Activated naive CD8-positive, alpha-beta T cell treated with anti-CD3 and anti-CD28 coated beads, Interleukin-2, amount 50 U/mL, for 24 hours (primary cell): Measurements from ENCODE around the gene CAMTA1.

ENCODE experiments used
- ATAC-seq: fragments of 150-1000 bp; cut with Tn5 transposase; one replicate; pipeline ENCODE4 v1.10.0; 2021
- DNase-seq: peaks from one replicate; pipeline ENCODE4 v3.0.0; 2021
- H3K27ac Mint-ChIP-seq: one replicate; pipeline ENCODE4 v1.8.0; 2021; ENCODE audit warnings: mild to moderate bottlenecking, mixed read lengths
- H3K27me3 Mint-ChIP-seq: one replicate; pipeline ENCODE4 v1.8.0; 2021; ENCODE audit warnings: mixed read lengths
- H3K36me3 Mint-ChIP-seq: one replicate; pipeline ENCODE4 v1.8.0; 2021; ENCODE audit warnings: low read depth, mixed read lengths
- H3K4me1 Mint-ChIP-seq: one replicate; pipeline ENCODE4 v1.8.0; 2021; ENCODE audit warnings: mixed read lengths
- H3K4me3 Mint-ChIP-seq: one replicate; pipeline ENCODE4 v1.8.0; 2021; ENCODE audit warnings: mild to moderate bottlenecking, moderate library complexity, mixed read lengths
- H3K9me3 Mint-ChIP-seq: one replicate; pipeline ENCODE4 v1.8.0; 2021; ENCODE audit warnings: mixed read lengths

CAMTA1 gene

GRCh38 chr1:7103361-7103782 is 318.1 kb downstream of the CAMTA1 start:
- Mint-ChIP-seq H3K27me3 (peaks cover 3% of the 10 kb centered on the region), H3K9me3 (no peaks in the 10 kb centered on the region), H3K27ac (no peak overlapping the region), H3K36me3 (no peaks in the 10 kb centered on the region), H3K4me1 (no peaks in the 10 kb centered on the region), H3K4me3 (no peak overlapping the region)
- ATAC-seq, result no peak
- no peak for DNase-seq

GRCh38 chr1:7103874-7104273 is 318.6 kb downstream of the CAMTA1 start:
- ATAC-seq, result no peak
- H3K27me3 Mint-ChIP-seq, result peaks cover 3% of the 10 kb centered on the region
- H3K4me1 Mint-ChIP-seq, result no peaks in the 10 kb centered on the region
- no peak overlapping the region for H3K4me3 Mint-ChIP-seq
- no peaks in the 10 kb centered on the region for H3K9me3 Mint-ChIP-seq
- DNase-seq, result no peak
- no peak overlapping the region for H3K27ac Mint-ChIP-seq
- no peaks in the 10 kb centered on the region for H3K36me3 Mint-ChIP-seq

- DNase-seq (no peak), ATAC-seq (no peak)
- no peaks in the 10 kb centered on the region for H3K4me1 Mint-ChIP-seq
- no peaks in the 10 kb centered on the region for H3K9me3 Mint-ChIP-seq
- peaks cover 3% of the 10 kb centered on the region for H3K27me3 Mint-ChIP-seq
- H3K36me3 Mint-ChIP-seq, result no peaks in the 10 kb centered on the region
- no peak overlapping the region for H3K4me3 Mint-ChIP-seq
- no peak overlapping the region for H3K27ac Mint-ChIP-seq
Observed at GRCh38 chr1:7104339-7104738, 319.1 kb downstream of the CAMTA1 start.

- no peaks in the 10 kb centered on the region for H3K36me3 Mint-ChIP-seq
Observed at GRCh38 chr1:7105269-7105668, 320.0 kb downstream of the CAMTA1 start.

GRCh38 chr1:7106442-7107108 is 321.3 kb downstream of the CAMTA1 start:
- H3K4me1 Mint-ChIP-seq, result no peaks in the 10 kb centered on the region
- H3K4me3 Mint-ChIP-seq, result no peak overlapping the region
- ATAC-seq (no peak), DNase-seq (no peak)
- no peaks in the 10 kb centered on the region for H3K36me3 Mint-ChIP-seq
- H3K27ac Mint-ChIP-seq, result no peak overlapping the region
- no peaks in the 10 kb centered on the region for H3K9me3 Mint-ChIP-seq
- peaks cover 2% of the 10 kb centered on the region for H3K27me3 Mint-ChIP-seq

More at GRCh38 chr1:7105269-7105668, 320.0 kb downstream of the CAMTA1 start:
- no peak overlapping the region for H3K4me3 Mint-ChIP-seq
- ATAC-seq (no peak), DNase-seq (no peak)
- H3K27ac Mint-ChIP-seq, result no peak overlapping the region
- no peaks in the 10 kb centered on the region for H3K9me3 Mint-ChIP-seq
- H3K27me3 Mint-ChIP-seq, result peaks cover 1% of the 10 kb centered on the region
- H3K4me1 Mint-ChIP-seq, result no peaks in the 10 kb centered on the region

GRCh38 chr1:7107109-7107830 is 322.0 kb downstream of the CAMTA1 start:
- DNase-seq (no peak), ATAC-seq (no peak)
- Mint-ChIP-seq H3K27ac (no peak overlapping the region), H3K4me1 (no peaks in the 10 kb centered on the region), H3K27me3 (peaks cover 2% of the 10 kb centered on the region), H3K9me3 (no peaks in the 10 kb centered on the region), H3K36me3 (no peaks in the 10 kb centered on the region), H3K4me3 (no peak overlapping the region)

- Mint-ChIP-seq H3K36me3 (no peaks in the 10 kb centered on the region), H3K4me3 (no peak overlapping the region), H3K27ac (no peak overlapping the region), H3K4me1 (no peaks in the 10 kb centered on the region), H3K27me3 (peaks cover 2% of the 10 kb centered on the region), H3K9me3 (no peaks in the 10 kb centered on the region)
- DNase-seq (no peak), ATAC-seq (no peak)
Observed at GRCh38 chr1:7108251-7108650, 323.0 kb downstream of the CAMTA1 start.

- H3K4me1 Mint-ChIP-seq, result no peaks in the 10 kb centered on the region
- DNase-seq, result no peak
- H3K27me3 Mint-ChIP-seq, result peaks cover 2% of the 10 kb centered on the region
- no peak overlapping the region for H3K27ac Mint-ChIP-seq
- no peak for ATAC-seq
- H3K4me3 Mint-ChIP-seq, result no peak overlapping the region
- H3K36me3 Mint-ChIP-seq, result no peaks in the 10 kb centered on the region
- H3K9me3 Mint-ChIP-seq, result no peaks in the 10 kb centered on the region
Observed at GRCh38 chr1:7109901-7110300, 324.6 kb downstream of the CAMTA1 start.

- no peaks in the 10 kb centered on the region for H3K9me3 Mint-ChIP-seq
- no peak overlapping the region for H3K27ac Mint-ChIP-seq
- no peak overlapping the region for H3K4me3 Mint-ChIP-seq
- DNase-seq, result no peak
- H3K27me3 Mint-ChIP-seq, result peaks cover 2% of the 10 kb centered on the region
- H3K4me1 Mint-ChIP-seq, result no peaks in the 10 kb centered on the region
- no peaks in the 10 kb centered on the region for H3K36me3 Mint-ChIP-seq
- ATAC-seq, result no peak
Observed at GRCh38 chr1:7110321-7110720, 325.1 kb downstream of the CAMTA1 start.

GRCh38 chr1:7111853-7112252 is 326.6 kb downstream of the CAMTA1 start:
- peaks cover 8% of the 10 kb centered on the region for H3K9me3 Mint-ChIP-seq
- H3K4me1 Mint-ChIP-seq, result no peaks in the 10 kb centered on the region
- H3K27me3 Mint-ChIP-seq, result peaks cover 2% of the 10 kb centered on the region
- H3K36me3 Mint-ChIP-seq, result no peaks in the 10 kb centered on the region
- H3K4me3 Mint-ChIP-seq, result no peak overlapping the region
- no peak overlapping the region for H3K27ac Mint-ChIP-seq
- ATAC-seq (no peak), DNase-seq (no peak)

- Mint-ChIP-seq H3K27me3 (peaks cover 2% of the 10 kb centered on the region), H3K27ac (no peak overlapping the region), H3K4me3 (no peak overlapping the region), H3K4me1 (no peaks in the 10 kb centered on the region), H3K9me3 (peaks cover 8% of the 10 kb centered on the region), H3K36me3 (no peaks in the 10 kb centered on the region)
- DNase-seq, result no peak
- ATAC-seq, result no peak
Observed at GRCh38 chr1:7113136-7113535, 327.9 kb downstream of the CAMTA1 start.

GRCh38 chr1:7113822-7114221 is 328.6 kb downstream of the CAMTA1 start:
- H3K4me1 Mint-ChIP-seq, result no peaks in the 10 kb centered on the region
- no peak overlapping the region for H3K4me3 Mint-ChIP-seq
- no peak for ATAC-seq
- DNase-seq, result no peak
- H3K27ac Mint-ChIP-seq, result no peak overlapping the region
- H3K9me3 Mint-ChIP-seq, result peaks cover 8% of the 10 kb centered on the region
- H3K27me3 Mint-ChIP-seq, result peaks cover 2% of the 10 kb centered on the region
- H3K36me3 Mint-ChIP-seq, result no peaks in the 10 kb centered on the region

- no peak overlapping the region for H3K4me3 Mint-ChIP-seq
- DNase-seq (no peak), ATAC-seq (no peak)
- no peaks in the 10 kb centered on the region for H3K4me1 Mint-ChIP-seq
- peaks cover 8% of the 10 kb centered on the region for H3K9me3 Mint-ChIP-seq
- H3K27me3 Mint-ChIP-seq, result peaks cover under 1% of the 10 kb centered on the region
- no peak overlapping the region for H3K27ac Mint-ChIP-seq
- H3K36me3 Mint-ChIP-seq, result no peaks in the 10 kb centered on the region
Observed at GRCh38 chr1:7116001-7116400, 330.7 kb downstream of the CAMTA1 start.

- ATAC-seq (no peak), DNase-seq (no peak)
- no peaks in the 10 kb centered on the region for H3K4me1 Mint-ChIP-seq
- no peak overlapping the region for H3K4me3 Mint-ChIP-seq
- H3K9me3 Mint-ChIP-seq, result peaks cover 8% of the 10 kb centered on the region
- no peaks in the 10 kb centered on the region for H3K36me3 Mint-ChIP-seq
- no peak overlapping the region for H3K27ac Mint-ChIP-seq
- H3K27me3 Mint-ChIP-seq, result no peaks in the 10 kb centered on the region
Observed at GRCh38 chr1:7117399-7118281, 332.4 kb downstream of the CAMTA1 start.

GRCh38 chr1:7119156-7119555 is 333.9 kb downstream of the CAMTA1 start:
- no peak for ATAC-seq
- Mint-ChIP-seq H3K36me3 (no peaks in the 10 kb centered on the region), H3K4me3 (no peak overlapping the region), H3K27me3 (no peaks in the 10 kb centered on the region), H3K27ac (no peak overlapping the region), H3K9me3 (peaks cover 8% of the 10 kb centered on the region), H3K4me1 (no peaks in the 10 kb centered on the region)
- DNase-seq, result no peak
